Astrocyte (in vitro differentiated cells and primary cell): ENCODE measurements around the gene HS6ST3. TPM values are rescaled to one million over a fixed set of nuclear protein-coding genes. Genes with fewer than 3 reads are reported as not detected.

Experiments used
- DNase-seq: peaks from one replicate; pipeline ENCODE4 v3.0.0-alpha.2; 2010; ENCODE audit warnings: low read depth
- FAIRE-seq: peaks from 2 replicates; lab custom pipeline; 2011; peaks lifted over from hg19 to GRCh38; lab: Jason Lieb, UNC
- H2AFZ ChIP-seq: 2 replicates; pipeline ENCODE4 v1.6.0; 2012; ENCODE audit warnings: low read depth, low read length, inconsistent platforms
- H3K27ac ChIP-seq: 2 replicates; pipeline ENCODE4 v1.5.1; 2011; ENCODE audit warnings: low read depth, low read length, inconsistent platforms
- H3K27me3 ChIP-seq: 2 replicates; pipeline ENCODE4 v1.6.0; 2011; ENCODE audit warnings: low read length, inconsistent platforms; ENCODE audit not compliant: insufficient read depth
- H3K36me3 ChIP-seq: 2 replicates; pipeline ENCODE4 v1.5.1; 2011; ENCODE audit warnings: low read length, inconsistent platforms; ENCODE audit not compliant: insufficient read depth
- H3K4me1 ChIP-seq: 2 replicates; pipeline ENCODE4 v1.5.1; 2011; ENCODE audit warnings: low read length, inconsistent platforms; ENCODE audit not compliant: insufficient read depth
- H3K4me2 ChIP-seq: 2 replicates; pipeline ENCODE4 v1.6.0; 2012; ENCODE audit warnings: low read length, inconsistent platforms
- H3K4me3 ChIP-seq: 2 replicates; pipeline ENCODE4 v1.5.1; 2011; ENCODE audit warnings: low read depth, mild to moderate bottlenecking, low read length, inconsistent platforms; ENCODE audit not compliant: insufficient read depth
- H3K79me2 ChIP-seq: 2 replicates; pipeline ENCODE4 v1.6.0; 2012; ENCODE audit warnings: mild to moderate bottlenecking, low read length, inconsistent platforms; ENCODE audit not compliant: insufficient read depth
- H3K9ac ChIP-seq: 2 replicates; pipeline ENCODE4 v1.6.0; 2012; ENCODE audit warnings: mild to moderate bottlenecking, low read length, inconsistent platforms
- H3K9me3 ChIP-seq: 2 replicates; pipeline ENCODE4 v1.5.1; 2012; ENCODE audit warnings: low read depth, mild to moderate bottlenecking, low read length, inconsistent platforms; ENCODE audit not compliant: insufficient read depth
- H4K20me1 ChIP-seq: 2 replicates; pipeline ENCODE4 v1.6.0; 2012; ENCODE audit warnings: low read length, inconsistent platforms; ENCODE audit not compliant: insufficient read depth
- H3K27ac Mint-ChIP-seq: one replicate; pipeline ENCODE4 v1.8.0; 2021; ENCODE audit warnings: mild to moderate bottlenecking, mixed read lengths; ENCODE audit not compliant: unreplicated experiment
- H3K27me3 Mint-ChIP-seq: one replicate; pipeline ENCODE4 v1.8.0; 2021; ENCODE audit warnings: low read depth, mixed read lengths; ENCODE audit not compliant: unreplicated experiment
- H3K36me3 Mint-ChIP-seq: one replicate; pipeline ENCODE4 v1.8.0; 2021; ENCODE audit warnings: low read depth, mixed read lengths; ENCODE audit not compliant: unreplicated experiment
- H3K4me1 Mint-ChIP-seq: one replicate; pipeline ENCODE4 v1.8.0; 2021; ENCODE audit warnings: low read depth, mixed read lengths; ENCODE audit not compliant: unreplicated experiment
- H3K4me3 Mint-ChIP-seq: one replicate; pipeline ENCODE4 v1.8.0; 2021; ENCODE audit warnings: mild to moderate bottlenecking, moderate library complexity, mixed read lengths; ENCODE audit not compliant: unreplicated experiment
- H3K9me3 Mint-ChIP-seq: one replicate; pipeline ENCODE4 v1.8.0; 2021; ENCODE audit warnings: mild to moderate bottlenecking, mixed read lengths; ENCODE audit not compliant: unreplicated experiment
- CTCF ChIP-seq: IDR thresholded peaks from 2 replicates; pipeline ENCODE4 v1.5.1; 2011; ENCODE audit warnings: low read depth, mild to moderate bottlenecking, inconsistent platforms, low read length, moderate library complexity; ENCODE audit not compliant: insufficient read depth
- EZH2 ChIP-seq: IDR thresholded peaks from 2 replicates; pipeline ENCODE4 v1.6.1; 2012; ENCODE audit warnings: mild to moderate bottlenecking, low read length, inconsistent platforms; ENCODE audit not compliant: insufficient read depth
- total RNA-seq: library from RNA; stranded (reverse); gene quantifications from 2 replicates; pipeline ENCODE4 v1.2.1, GENCODE V29; 2021

The HS6ST3 gene
- total RNA-seq, 1 donor from 2014 or later: 0.07 TPM

GRCh38 chr13:96821971-96822370 is 732.1 kb downstream of the HS6ST3 start:
- no peak overlapping the region for H3K4me2 ChIP-seq
- H3K4me1 ChIP-seq: no peaks in the 10 kb centered on the region
- FAIRE-seq (no peak), DNase-seq (no peak)
- no peak overlapping the region for H3K4me3 Mint-ChIP-seq
- H2AFZ ChIP-seq: no peak overlapping the region
- no peaks in the 10 kb centered on the region for H3K27me3 ChIP-seq
- no peaks in the 10 kb centered on the region for H3K36me3 ChIP-seq
- H3K27ac Mint-ChIP-seq: no peak overlapping the region
- H3K9ac ChIP-seq: no peak overlapping the region
- H4K20me1 ChIP-seq: no peaks in the 10 kb centered on the region
- H3K4me3 ChIP-seq: no peak overlapping the region
- H3K9me3 Mint-ChIP-seq: peaks cover 2% of the 10 kb centered on the region
- H3K27me3 Mint-ChIP-seq: no peaks in the 10 kb centered on the region
- no peaks in the 10 kb centered on the region for H3K79me2 ChIP-seq
- TF ChIP-seq CTCF (no peak), EZH2 (no peak)
- peaks cover 6% of the 10 kb centered on the region for H3K4me1 Mint-ChIP-seq
- H3K36me3 Mint-ChIP-seq: no peaks in the 10 kb centered on the region
- H3K27ac ChIP-seq: no peak overlapping the region
- no peaks in the 10 kb centered on the region for H3K9me3 ChIP-seq

GRCh38 chr13:96822895-96823294 is 733.0 kb downstream of the HS6ST3 start:
- Histone ChIP-seq H3K9me3 (no peaks in the 10 kb centered on the region), H3K79me2 (no peaks in the 10 kb centered on the region), H3K4me1 (no peaks in the 10 kb centered on the region), H3K36me3 (no peaks in the 10 kb centered on the region), H3K4me3 (no peak overlapping the region), H2AFZ (no peak overlapping the region), H3K27ac (no peak overlapping the region), H3K4me2 (no peak overlapping the region), H4K20me1 (no peaks in the 10 kb centered on the region), H3K27me3 (no peaks in the 10 kb centered on the region), H3K9ac (no peak overlapping the region)
- Mint-ChIP-seq H3K36me3 (no peaks in the 10 kb centered on the region), H3K27ac (no peak overlapping the region), H3K4me1 (peaks cover 6% of the 10 kb centered on the region), H3K4me3 (no peak overlapping the region), H3K27me3 (no peaks in the 10 kb centered on the region), H3K9me3 (peaks cover 2% of the 10 kb centered on the region)
- TF ChIP-seq CTCF: no peak
- TF ChIP-seq EZH2: no peak
- FAIRE-seq (no peak), DNase-seq (no peak)

- Mint-ChIP-seq H3K36me3 (no peaks in the 10 kb centered on the region), H3K27me3 (no peaks in the 10 kb centered on the region), H3K9me3 (peaks cover 2% of the 10 kb centered on the region), H3K4me3 (no peak overlapping the region), H3K4me1 (peaks cover 6% of the 10 kb centered on the region), H3K27ac (no peak overlapping the region)
- H3K27ac ChIP-seq: no peak overlapping the region
- H3K9me3 ChIP-seq: no peaks in the 10 kb centered on the region
- H3K4me3 ChIP-seq: no peak overlapping the region
- H3K9ac ChIP-seq: no peak overlapping the region
- DNase-seq: peak; percentile 1
- TF ChIP-seq CTCF: no peak
- TF ChIP-seq EZH2: no peak
- H3K79me2 ChIP-seq: no peaks in the 10 kb centered on the region
- H3K27me3 ChIP-seq: no peaks in the 10 kb centered on the region
- no peak overlapping the region for H2AFZ ChIP-seq
- H3K36me3 ChIP-seq: no peaks in the 10 kb centered on the region
- H3K4me1 ChIP-seq: no peaks in the 10 kb centered on the region
- FAIRE-seq: no peak
- no peaks in the 10 kb centered on the region for H4K20me1 ChIP-seq
- no peak overlapping the region for H3K4me2 ChIP-seq
These were observed 734.2 kb downstream of the HS6ST3 start for GRCh38 chr13:96824140-96824539.
